ENCODE results near the gene IRGQ. TPM values are rescaled to one million over a fixed set of nuclear protein-coding genes. Genes with fewer than 3 reads are reported as not detected.

The IRGQ gene
- total and polyA plus RNA-seq, 8 donors: 2.0 to 57.1 (median 13.1) TPM

DNA sequence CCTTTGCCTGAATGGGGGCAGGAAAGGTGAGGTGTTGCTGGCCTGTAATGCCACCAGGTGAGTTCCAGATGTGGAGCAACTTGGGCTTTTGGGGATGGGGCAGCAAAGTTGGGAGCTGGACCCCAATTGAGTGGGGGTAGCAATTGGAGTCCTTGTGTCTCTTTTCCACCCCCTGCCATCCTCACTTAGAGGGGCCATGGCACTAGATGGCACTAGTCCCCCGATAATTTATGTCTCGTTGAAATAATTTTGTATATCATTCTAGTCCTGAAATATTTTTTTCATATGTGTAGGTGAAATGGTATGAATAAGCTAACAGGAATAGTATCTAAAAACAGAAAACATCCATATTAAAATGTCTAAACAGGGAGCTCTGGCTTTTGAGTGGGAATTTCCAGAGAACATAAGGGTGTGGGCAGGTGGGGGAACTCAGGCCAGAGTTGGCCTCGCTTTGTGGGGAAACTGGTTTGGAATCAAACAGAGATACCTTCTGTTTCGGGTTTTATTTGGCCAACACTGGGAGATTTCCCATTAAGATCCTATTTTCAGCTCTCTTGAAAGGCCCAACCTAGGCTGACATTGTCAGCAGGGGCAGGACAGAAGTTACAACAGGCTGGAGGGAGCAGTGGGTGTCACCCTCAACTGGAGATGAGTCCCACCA is 3.8 kb upstream of the IRGQ start:
- Histone ChIP-seq H3K9me3 (no peaks in the 10 kb centered on the region), H3K27me3 (no peaks in the 10 kb centered on the region), H3K4me1 (peaks cover 19 to 37% (median 32%) of the 10 kb centered on the region in 4 donors), H3K4me3 (no peak overlapping the region), H3K36me3 (peaks cover 13 to 56% (median 50%) of the 10 kb centered on the region in 4 donors), H3K27ac (no peak overlapping the region)
- DNase-seq: no peak
- intact Hi-C loops (cut with DNase I; ENCODE audit: low total_unique reads): no loop called here
- 54 to 80% (median 61%) methylated on average over 4 of the region's 4 CpGs for WGBS, 5 donors
- TF ChIP-seq POLR2AphosphoS5 (IDR thresholded peaks at IDR 0.05): no peak
- TF ChIP-seq, protein P1, sequence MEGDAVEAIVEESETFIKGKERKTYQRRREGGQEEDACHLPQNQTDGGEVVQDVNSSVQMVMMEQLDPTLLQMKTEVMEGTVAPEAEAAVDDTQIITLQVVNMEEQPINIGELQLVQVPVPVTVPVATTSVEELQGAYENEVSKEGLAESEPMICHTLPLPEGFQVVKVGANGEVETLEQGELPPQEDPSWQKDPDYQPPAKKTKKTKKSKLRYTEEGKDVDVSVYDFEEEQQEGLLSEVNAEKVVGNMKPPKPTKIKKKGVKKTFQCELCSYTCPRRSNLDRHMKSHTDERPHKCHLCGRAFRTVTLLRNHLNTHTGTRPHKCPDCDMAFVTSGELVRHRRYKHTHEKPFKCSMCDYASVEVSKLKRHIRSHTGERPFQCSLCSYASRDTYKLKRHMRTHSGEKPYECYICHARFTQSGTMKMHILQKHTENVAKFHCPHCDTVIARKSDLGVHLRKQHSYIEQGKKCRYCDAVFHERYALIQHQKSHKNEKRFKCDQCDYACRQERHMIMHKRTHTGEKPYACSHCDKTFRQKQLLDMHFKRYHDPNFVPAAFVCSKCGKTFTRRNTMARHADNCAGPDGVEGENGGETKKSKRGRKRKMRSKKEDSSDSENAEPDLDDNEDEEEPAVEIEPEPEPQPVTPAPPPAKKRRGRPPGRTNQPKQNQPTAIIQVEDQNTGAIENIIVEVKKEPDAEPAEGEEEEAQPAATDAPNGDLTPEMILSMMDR (IDR thresholded peaks at IDR 0.05): no peak
- TF ChIP-seq EP300 (IDR thresholded peaks at IDR 0.05): no peak
- no peak for TF ChIP-seq POLR2A (IDR thresholded peaks at IDR 0.05)

GRCh38 chr19:43598445-43599240 is 2.7 kb upstream of the IRGQ start:
- H3K4me3 ChIP-seq: no peak overlapping the region
- H3K27me3 ChIP-seq: no peaks in the 10 kb centered on the region
- no peak overlapping the region for H3K27ac ChIP-seq
- TF ChIP-seq POLR2AphosphoS5 (IDR thresholded peaks at IDR 0.05): no peak
- TF ChIP-seq POLR2A (IDR thresholded peaks at IDR 0.05): no peak
- TF ChIP-seq, protein P1 (IDR thresholded peaks at IDR 0.05): no peak
- TF ChIP-seq EP300 (IDR thresholded peaks at IDR 0.05): no peak
- DNase-seq: no peak
- intact Hi-C loops (cut with DNase I; ENCODE audit: low total_unique reads): no loop called here
- WGBS, 5 donors: 93 to 95% (median 93%) methylated on average over 17 to 19 of the region's 19 CpGs
- H3K4me1 ChIP-seq: peaks cover 30 to 48% (median 43%) of the 10 kb centered on the region in 4 donors
- H3K9me3 ChIP-seq: no peaks in the 10 kb centered on the region
- H3K36me3 ChIP-seq: peaks cover 17 to 56% (median 54%) of the 10 kb centered on the region in 4 donors

GRCh38 chr19:43597876-43598275 is 1.9 kb upstream of the IRGQ start:
- peaks cover 34 to 56% (median 50%) of the 10 kb centered on the region in 4 donors for H3K4me1 ChIP-seq
- no peaks in the 10 kb centered on the region for H3K9me3 ChIP-seq
- peak overlapping the region in 2 of 4 donors; percentile 69 to 74 for H3K4me3 ChIP-seq
- intact Hi-C loops (cut with DNase I; ENCODE audit: low total_unique reads): no loop called here
- 34 to 49% (median 43%) methylated on average over 5 of the region's 5 CpGs for WGBS, 5 donors
- peaks cover 25 to 61% (median 57%) of the 10 kb centered on the region in 4 donors for H3K36me3 ChIP-seq
- H3K27me3 ChIP-seq: no peaks in the 10 kb centered on the region
- TF ChIP-seq POLR2A (IDR thresholded peaks at IDR 0.05) (no peak), POLR2AphosphoS5 (IDR thresholded peaks at IDR 0.05) (no peak), EP300 (IDR thresholded peaks at IDR 0.05) (no peak)
- TF ChIP-seq, protein P1 (IDR thresholded peaks at IDR 0.05): no peak
- DNase-seq: no peak
- H3K27ac ChIP-seq: peak overlapping the region in 2 of 5 donors; percentile 96

DNA sequence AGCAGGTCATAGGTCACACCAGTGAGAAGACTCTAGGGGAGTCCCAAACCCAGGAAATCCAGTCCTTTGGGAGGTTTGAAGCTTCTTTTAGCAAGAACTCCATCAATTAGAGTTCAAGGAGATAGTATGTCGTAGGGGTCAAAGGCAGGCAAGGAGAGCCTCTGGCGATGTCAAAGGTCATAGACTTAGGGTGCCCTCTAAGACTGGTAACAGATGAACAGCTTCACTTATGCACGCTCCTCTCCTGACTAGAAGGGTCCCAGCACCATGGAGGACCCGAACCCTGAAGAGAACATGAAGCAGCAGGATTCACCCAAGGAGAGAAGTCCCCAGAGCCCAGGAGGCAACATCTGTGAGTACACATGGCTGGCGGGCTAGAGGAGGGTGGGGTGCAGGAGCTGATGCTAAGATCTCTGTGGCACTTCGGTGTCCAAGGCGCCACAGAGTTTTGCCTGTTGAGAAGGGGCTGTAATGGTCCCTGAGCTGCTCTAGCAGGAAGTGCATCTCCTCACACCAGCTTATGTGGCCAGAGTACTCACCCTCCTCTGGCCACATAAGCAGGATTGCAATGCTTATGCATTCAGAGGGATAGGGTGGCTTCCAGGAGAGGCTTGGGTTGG is 1.0 kb upstream of the IRGQ start:
- Histone ChIP-seq H3K27me3 (no peaks in the 10 kb centered on the region), H3K36me3 (peaks cover 33 to 61% (median 57%) of the 10 kb centered on the region in 4 donors), H3K4me3 (peak overlapping the region; percentile 62 to 74 (median 67)), H3K4me1 (peaks cover 34 to 63% (median 54%) of the 10 kb centered on the region in 4 donors), H3K9me3 (no peaks in the 10 kb centered on the region), H3K27ac (peak overlapping the region; percentile 90 to 96 (median 96))
- TF ChIP-seq EP300 (IDR thresholded peaks at IDR 0.05) (no peak), POLR2A (IDR thresholded peaks at IDR 0.05) (no peak), POLR2AphosphoS5 (IDR thresholded peaks at IDR 0.05) (no peak)
- TF ChIP-seq, protein P1 (IDR thresholded peaks at IDR 0.05): no peak
- intact Hi-C loops (cut with DNase I; ENCODE audit: low total_unique reads): no loop called here
- 15 to 30% (median 19%) methylated on average over 7 of the region's 7 CpGs for WGBS, 5 donors
- peak in 1 of 2 donors; percentile 30 for DNase-seq

Data from stomach (tissue), 9 donors.